BE2C (cell line): Measurements from ENCODE around the gene XXYLT1.

ENCODE experiments used
- DNase-seq: peaks from one replicate; pipeline ENCODE4 v3.0.0-alpha.2; 2020
- H3K27me3 ChIP-seq: fragments of 250-450 bp; sonication (Bioruptor Pico); 2 replicates; pipeline ENCODE4 v1.5.1; 2020; ENCODE audit warnings: mild to moderate bottlenecking
- H3K36me3 ChIP-seq: fragments of 250-450 bp; sonication (Bioruptor Pico); 2 replicates; pipeline ENCODE4 v1.5.1; 2020; ENCODE audit warnings: mild to moderate bottlenecking
- H3K4me1 ChIP-seq: fragments of 250-450 bp; sonication (Bioruptor Pico); 2 replicates; pipeline ENCODE4 v1.5.1; 2020
- H3K4me3 ChIP-seq: 2 replicates; pipeline ENCODE4 v1.5.1; 2011; ENCODE audit warnings: low read depth, low read length
- H3K9me3 ChIP-seq: fragments of 250-450 bp; sonication (Bioruptor Pico); 2 replicates; pipeline ENCODE4 v1.5.1; 2020
- CTCF ChIP-seq: IDR thresholded peaks from 2 replicates; pipeline ENCODE4 v1.5.1; 2012; ENCODE audit warnings: mild to moderate bottlenecking, low read depth, low read length

XXYLT1 gene

GRCh38 chr3:195124378-195124992, 146.5 kb downstream of the XXYLT1 start:
- peaks cover 24% of the 10 kb centered on the region for H3K4me1 ChIP-seq

DNA sequence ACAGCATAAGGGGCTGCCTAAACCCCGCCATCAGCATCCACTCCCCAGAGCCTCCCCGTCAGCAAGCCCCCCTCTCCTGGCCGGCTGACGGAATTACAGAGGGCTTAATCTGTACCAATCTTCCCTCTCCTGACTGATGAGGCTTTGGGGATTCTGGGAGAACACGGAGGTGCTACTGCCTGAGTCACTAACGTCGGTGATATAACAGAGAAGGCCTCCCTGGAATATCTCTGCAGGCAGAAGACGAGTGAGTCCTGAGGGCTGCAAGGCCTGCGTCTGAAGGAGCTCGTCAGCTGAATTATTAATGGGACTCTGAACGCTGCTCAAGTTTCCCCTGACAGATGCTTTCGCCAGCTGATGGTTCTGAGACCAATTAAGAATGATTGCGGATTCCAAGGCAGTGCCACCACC, 147.7 kb downstream of the XXYLT1 start:
- no peaks in the 10 kb centered on the region for H3K36me3 ChIP-seq
- peak; percentile 52 for TF ChIP-seq CTCF
- no peak overlapping the region for H3K4me3 ChIP-seq
- H3K27me3 ChIP-seq = no peaks in the 10 kb centered on the region
- H3K4me1 ChIP-seq = peaks cover 24% of the 10 kb centered on the region
- no peaks in the 10 kb centered on the region for H3K9me3 ChIP-seq
- DNase-seq = peak; percentile 51

More at GRCh38 chr3:195124378-195124992, 146.5 kb downstream of the XXYLT1 start:
- Histone ChIP-seq H3K9me3 (no peaks in the 10 kb centered on the region), H3K4me3 (no peak overlapping the region), H3K36me3 (no peaks in the 10 kb centered on the region), H3K27me3 (no peaks in the 10 kb centered on the region)
- no peak for TF ChIP-seq CTCF
- DNase-seq = peak; percentile 50

DNA sequence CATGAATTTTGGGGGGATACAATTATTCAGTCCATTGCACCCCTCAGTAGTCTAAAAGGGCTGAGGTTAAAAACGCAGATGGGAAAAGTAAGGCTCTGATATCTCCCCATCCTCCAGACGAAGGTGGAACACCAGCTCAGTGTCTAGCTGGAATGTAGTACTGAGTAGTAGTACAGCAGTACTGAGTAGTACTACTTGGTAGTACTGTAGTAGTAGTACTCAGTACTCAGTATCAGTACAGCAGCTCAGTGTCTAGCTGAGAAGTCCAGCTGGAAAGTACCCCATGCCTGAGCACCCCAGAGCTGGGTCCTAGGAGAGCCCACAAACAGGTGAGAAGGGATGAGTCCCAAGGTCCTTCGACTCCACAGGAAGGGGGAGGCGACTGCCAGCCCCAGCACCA, 148.7 kb downstream of the XXYLT1 start:
- Histone ChIP-seq H3K27me3 (no peaks in the 10 kb centered on the region), H3K36me3 (no peaks in the 10 kb centered on the region), H3K4me3 (no peak overlapping the region), H3K9me3 (no peaks in the 10 kb centered on the region), H3K4me1 (peaks cover 24% of the 10 kb centered on the region)
- DNase-seq = no peak
- TF ChIP-seq CTCF = no peak

DNA sequence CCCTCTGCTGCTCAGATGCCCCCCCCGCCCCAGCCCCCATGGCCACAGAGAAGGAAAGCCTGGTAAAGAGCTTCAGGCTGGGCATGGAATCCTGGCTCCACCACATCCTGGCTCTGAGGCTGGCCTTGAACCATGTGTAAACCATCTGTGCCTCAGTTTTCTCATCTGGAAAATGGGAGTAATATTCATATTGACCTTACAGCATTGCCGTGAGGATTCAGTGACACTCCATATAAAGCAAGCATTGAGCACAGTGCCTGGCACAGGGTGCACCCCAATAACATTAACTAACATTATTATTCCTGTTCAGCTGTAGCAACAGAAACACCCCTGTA, 150.7 kb downstream of the XXYLT1 start:
- H3K36me3 ChIP-seq = no peaks in the 10 kb centered on the region
- no peaks in the 10 kb centered on the region for H3K27me3 ChIP-seq
- no peaks in the 10 kb centered on the region for H3K9me3 ChIP-seq
- H3K4me1 ChIP-seq = peaks cover 22% of the 10 kb centered on the region
- no peak for TF ChIP-seq CTCF
- no peak for DNase-seq
- no peak overlapping the region for H3K4me3 ChIP-seq

- Histone ChIP-seq H3K9me3 (no peaks in the 10 kb centered on the region), H3K4me3 (no peak overlapping the region), H3K4me1 (peaks cover 16% of the 10 kb centered on the region), H3K27me3 (no peaks in the 10 kb centered on the region), H3K36me3 (no peaks in the 10 kb centered on the region)
- no peak for TF ChIP-seq CTCF
- no peak for DNase-seq
These were observed 151.3 kb downstream of the XXYLT1 start for GRCh38 chr3:195119461-195120266.

GRCh38 chr3:195118671-195119070, 152.3 kb downstream of the XXYLT1 start:
- H3K9me3 ChIP-seq = no peaks in the 10 kb centered on the region
- H3K27me3 ChIP-seq = no peaks in the 10 kb centered on the region
- DNase-seq = no peak
- H3K4me1 ChIP-seq = peaks cover 6% of the 10 kb centered on the region
- no peaks in the 10 kb centered on the region for H3K36me3 ChIP-seq
- no peak overlapping the region for H3K4me3 ChIP-seq
- TF ChIP-seq CTCF = no peak
